ENCODE measurements around the gene VWF.

Gene VWF

DNA sequence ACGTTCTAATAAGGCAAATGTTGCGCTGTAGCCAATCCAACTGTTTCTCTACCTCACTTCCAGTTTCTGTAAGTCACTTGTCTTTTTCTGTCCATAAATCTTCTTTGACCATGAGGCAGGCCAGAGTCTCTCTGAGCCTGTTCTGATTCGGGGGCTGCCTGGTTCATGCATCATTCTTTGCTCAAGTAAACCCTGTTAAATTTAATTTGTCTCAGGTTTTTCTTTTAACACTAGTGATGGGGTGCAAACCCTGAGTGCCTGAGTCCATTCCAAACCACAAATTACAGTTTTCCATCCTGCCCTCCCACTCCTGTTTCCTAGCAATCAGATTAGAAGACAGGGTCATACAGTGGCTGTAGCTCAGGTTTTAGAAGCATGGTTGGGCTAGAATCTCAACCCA lies 41.9 kb downstream of the VWF start:
- no peak for DNase-seq (ENCODE audit: low read depth in 1 of 2, low spot score in 1 of 2)
- Histone ChIP-seq H3K4me3 (replicated peaks; ENCODE audit: insufficient read depth, low read length) (no peak overlapping the region), H3K27ac (replicated peaks) (no peak overlapping the region), H3K27me3 (ENCODE audit: insufficient read depth, poor library complexity, severe bottlenecking) (no peaks in the 10 kb centered on the region)
- TF ChIP-seq, protein P1, sequence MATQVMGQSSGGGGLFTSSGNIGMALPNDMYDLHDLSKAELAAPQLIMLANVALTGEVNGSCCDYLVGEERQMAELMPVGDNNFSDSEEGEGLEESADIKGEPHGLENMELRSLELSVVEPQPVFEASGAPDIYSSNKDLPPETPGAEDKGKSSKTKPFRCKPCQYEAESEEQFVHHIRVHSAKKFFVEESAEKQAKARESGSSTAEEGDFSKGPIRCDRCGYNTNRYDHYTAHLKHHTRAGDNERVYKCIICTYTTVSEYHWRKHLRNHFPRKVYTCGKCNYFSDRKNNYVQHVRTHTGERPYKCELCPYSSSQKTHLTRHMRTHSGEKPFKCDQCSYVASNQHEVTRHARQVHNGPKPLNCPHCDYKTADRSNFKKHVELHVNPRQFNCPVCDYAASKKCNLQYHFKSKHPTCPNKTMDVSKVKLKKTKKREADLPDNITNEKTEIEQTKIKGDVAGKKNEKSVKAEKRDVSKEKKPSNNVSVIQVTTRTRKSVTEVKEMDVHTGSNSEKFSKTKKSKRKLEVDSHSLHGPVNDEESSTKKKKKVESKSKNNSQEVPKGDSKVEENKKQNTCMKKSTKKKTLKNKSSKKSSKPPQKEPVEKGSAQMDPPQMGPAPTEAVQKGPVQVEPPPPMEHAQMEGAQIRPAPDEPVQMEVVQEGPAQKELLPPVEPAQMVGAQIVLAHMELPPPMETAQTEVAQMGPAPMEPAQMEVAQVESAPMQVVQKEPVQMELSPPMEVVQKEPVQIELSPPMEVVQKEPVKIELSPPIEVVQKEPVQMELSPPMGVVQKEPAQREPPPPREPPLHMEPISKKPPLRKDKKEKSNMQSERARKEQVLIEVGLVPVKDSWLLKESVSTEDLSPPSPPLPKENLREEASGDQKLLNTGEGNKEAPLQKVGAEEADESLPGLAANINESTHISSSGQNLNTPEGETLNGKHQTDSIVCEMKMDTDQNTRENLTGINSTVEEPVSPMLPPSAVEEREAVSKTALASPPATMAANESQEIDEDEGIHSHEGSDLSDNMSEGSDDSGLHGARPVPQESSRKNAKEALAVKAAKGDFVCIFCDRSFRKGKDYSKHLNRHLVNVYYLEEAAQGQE (IDR thresholded peaks at IDR 0.05; ENCODE audit: insufficient replicate concordance, low read depth) = no peak
- TF ChIP-seq SPI1 (IDR thresholded peaks at IDR 0.05; ENCODE audit: borderline replicate concordance, low read depth) (no peak), GABPA (IDR thresholded peaks at IDR 0.05; ENCODE audit: low read depth) (no peak), POLR2AphosphoS5 (IDR thresholded peaks at IDR 0.05; ENCODE audit: low read depth) (no peak)
- TF ChIP-seq, protein P2, sequence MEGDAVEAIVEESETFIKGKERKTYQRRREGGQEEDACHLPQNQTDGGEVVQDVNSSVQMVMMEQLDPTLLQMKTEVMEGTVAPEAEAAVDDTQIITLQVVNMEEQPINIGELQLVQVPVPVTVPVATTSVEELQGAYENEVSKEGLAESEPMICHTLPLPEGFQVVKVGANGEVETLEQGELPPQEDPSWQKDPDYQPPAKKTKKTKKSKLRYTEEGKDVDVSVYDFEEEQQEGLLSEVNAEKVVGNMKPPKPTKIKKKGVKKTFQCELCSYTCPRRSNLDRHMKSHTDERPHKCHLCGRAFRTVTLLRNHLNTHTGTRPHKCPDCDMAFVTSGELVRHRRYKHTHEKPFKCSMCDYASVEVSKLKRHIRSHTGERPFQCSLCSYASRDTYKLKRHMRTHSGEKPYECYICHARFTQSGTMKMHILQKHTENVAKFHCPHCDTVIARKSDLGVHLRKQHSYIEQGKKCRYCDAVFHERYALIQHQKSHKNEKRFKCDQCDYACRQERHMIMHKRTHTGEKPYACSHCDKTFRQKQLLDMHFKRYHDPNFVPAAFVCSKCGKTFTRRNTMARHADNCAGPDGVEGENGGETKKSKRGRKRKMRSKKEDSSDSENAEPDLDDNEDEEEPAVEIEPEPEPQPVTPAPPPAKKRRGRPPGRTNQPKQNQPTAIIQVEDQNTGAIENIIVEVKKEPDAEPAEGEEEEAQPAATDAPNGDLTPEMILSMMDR (IDR thresholded peaks at IDR 0.05; ENCODE audit: insufficient read depth, low read length) = no peak

DNA sequence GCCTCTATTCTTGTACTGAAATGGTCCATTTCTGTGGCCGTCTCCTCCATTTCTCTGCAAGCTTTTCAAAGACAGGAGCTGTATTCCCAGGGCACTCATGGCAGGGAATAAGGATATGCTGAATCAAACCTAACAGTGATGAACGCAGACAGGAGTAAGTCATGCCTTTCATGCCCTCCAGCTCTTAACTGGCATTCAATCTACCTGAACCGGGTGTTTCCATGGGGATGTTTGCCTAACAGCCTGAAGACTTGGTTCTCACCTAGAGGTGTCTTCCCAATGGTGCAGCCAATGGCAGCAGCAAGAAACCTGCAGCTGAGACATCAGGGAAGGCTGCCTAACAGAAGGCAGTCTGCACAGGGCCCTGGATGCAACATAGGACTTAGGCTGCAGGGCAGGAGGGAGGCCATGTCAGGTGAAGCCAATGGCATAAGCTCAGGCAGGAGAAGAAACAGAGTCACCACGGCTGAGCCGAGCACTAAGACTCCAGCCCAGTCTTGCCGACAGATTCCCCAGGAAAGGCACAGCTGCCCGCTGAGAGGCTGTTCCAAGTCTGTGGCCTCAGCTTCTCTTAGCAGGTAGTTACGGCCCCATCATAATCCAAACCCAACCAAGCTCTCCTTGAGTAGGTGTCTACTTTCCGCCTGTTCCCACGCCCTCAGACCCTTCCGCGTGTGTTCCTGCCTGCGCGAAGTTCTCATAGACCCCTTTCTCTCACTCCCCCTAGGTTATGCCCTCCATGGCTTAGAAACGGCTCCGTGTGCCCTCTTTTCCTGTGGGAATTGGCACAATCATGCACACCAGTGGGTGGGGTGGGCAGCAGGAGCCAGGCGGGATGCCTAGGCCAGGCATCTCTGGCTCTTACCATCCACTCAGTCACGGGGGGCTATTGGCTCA lies 44.1 kb downstream of the VWF start:
- no peak for DNase-seq (ENCODE audit: low read depth in 1 of 2, low spot score in 1 of 2)
- Histone ChIP-seq H3K27me3 (ENCODE audit: insufficient read depth, poor library complexity, severe bottlenecking) (peaks cover 13% of the 10 kb centered on the region), H3K27ac (replicated peaks) (no peak overlapping the region), H3K4me3 (replicated peaks; ENCODE audit: insufficient read depth, low read length) (no peak overlapping the region)
- TF ChIP-seq POLR2AphosphoS5 (IDR thresholded peaks at IDR 0.05; ENCODE audit: low read depth) (no peak), GABPA (IDR thresholded peaks at IDR 0.05; ENCODE audit: low read depth) (no peak), SPI1 (IDR thresholded peaks at IDR 0.05; ENCODE audit: borderline replicate concordance, low read depth) (no peak)
- TF ChIP-seq, protein P1 (IDR thresholded peaks at IDR 0.05; ENCODE audit: insufficient replicate concordance, low read depth) = no peak
- TF ChIP-seq, protein P2 (IDR thresholded peaks at IDR 0.05; ENCODE audit: insufficient read depth, low read length) = no peak

DNA sequence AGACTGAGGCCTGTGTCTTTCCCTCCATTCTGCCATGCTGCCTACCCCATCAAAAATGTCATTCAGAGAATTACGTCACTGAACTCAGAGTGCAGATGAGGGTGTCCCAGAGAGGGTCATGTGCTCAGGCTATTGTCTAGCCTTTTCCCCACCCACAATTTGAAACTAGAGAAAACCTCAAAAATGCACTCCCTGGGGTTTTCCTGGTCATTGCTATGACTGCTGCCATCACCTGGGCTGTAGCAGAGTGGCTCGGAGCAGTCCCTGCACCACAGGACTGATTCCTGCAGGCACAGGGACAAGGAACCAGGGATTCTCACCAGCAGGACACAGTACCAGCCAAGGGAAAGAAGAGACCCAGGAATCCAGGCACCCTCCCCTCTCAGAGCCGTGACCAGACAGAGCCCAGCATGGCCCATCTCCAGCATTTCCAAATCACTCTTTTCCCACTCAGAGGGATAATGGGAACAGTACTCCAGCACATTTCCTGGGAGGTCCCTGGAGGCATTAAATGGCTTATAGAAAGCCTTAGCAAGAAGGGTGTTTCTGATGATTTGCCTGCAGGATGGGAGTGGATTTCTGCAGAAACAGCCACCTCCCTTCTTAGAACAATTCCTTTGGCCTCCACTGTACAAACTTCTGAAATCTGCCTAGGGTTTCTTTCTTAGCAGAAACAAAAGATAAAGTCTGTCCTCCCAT lies 45.9 kb downstream of the VWF start:
- no peak overlapping the region for H3K27ac ChIP-seq (replicated peaks)
- peaks cover 28% of the 10 kb centered on the region for H3K27me3 ChIP-seq (ENCODE audit: insufficient read depth, poor library complexity, severe bottlenecking)
- TF ChIP-seq SPI1 (IDR thresholded peaks at IDR 0.05; ENCODE audit: borderline replicate concordance, low read depth) (no peak), POLR2AphosphoS5 (IDR thresholded peaks at IDR 0.05; ENCODE audit: low read depth) (no peak), GABPA (IDR thresholded peaks at IDR 0.05; ENCODE audit: low read depth) (no peak)
- TF ChIP-seq, protein P1 (IDR thresholded peaks at IDR 0.05; ENCODE audit: insufficient replicate concordance, low read depth) = no peak
- TF ChIP-seq, protein P2 (IDR thresholded peaks at IDR 0.05; ENCODE audit: insufficient read depth, low read length) = no peak
- no peak overlapping the region for H3K4me3 ChIP-seq (replicated peaks; ENCODE audit: insufficient read depth, low read length)
- DNase-seq (ENCODE audit: low read depth in 1 of 2, low spot score in 1 of 2) = no peak
